NB4 (cell line): ENCODE data around the gene RGL3.

Experiments used
- CTCF ChIP-seq: IDR thresholded peaks from one replicate; pipeline ENCODE4 v1.5.1; 2012; ENCODE audit warnings: low read depth, low read length
- MAX ChIP-seq: IDR thresholded peaks from 2 replicates; pipeline ENCODE4 v1.6.1; 2011; ENCODE audit warnings: low read depth, low read length
- MYC ChIP-seq: IDR thresholded peaks from 2 replicates; pipeline ENCODE4 v1.6.1; 2011; ENCODE audit warnings: low read depth, low read length
- POLR2A ChIP-seq: IDR thresholded peaks from 2 replicates; pipeline ENCODE4 v1.6.1; 2011; ENCODE audit warnings: mild to moderate bottlenecking; ENCODE audit not compliant: insufficient read length; ENCODE audit errors: extremely low read depth

GRCh38 chr19:11465600-11465999 is 46.5 kb upstream of the RGL3 start:
- TF ChIP-seq CTCF (no peak), MYC (no peak), POLR2A (no peak), MAX (no peak)
